ENCODE measurements around the gene SLU7. TPM values are rescaled to one million over a fixed set of nuclear protein-coding genes. Genes with fewer than 3 reads are reported as not detected.

SLU7 gene
- total and polyA plus RNA-seq, 2 donors (not counting 3 experiments of a cell fraction or from before 2014, with no cell fraction given), result 10.2 to 48.2 TPM

DNA sequence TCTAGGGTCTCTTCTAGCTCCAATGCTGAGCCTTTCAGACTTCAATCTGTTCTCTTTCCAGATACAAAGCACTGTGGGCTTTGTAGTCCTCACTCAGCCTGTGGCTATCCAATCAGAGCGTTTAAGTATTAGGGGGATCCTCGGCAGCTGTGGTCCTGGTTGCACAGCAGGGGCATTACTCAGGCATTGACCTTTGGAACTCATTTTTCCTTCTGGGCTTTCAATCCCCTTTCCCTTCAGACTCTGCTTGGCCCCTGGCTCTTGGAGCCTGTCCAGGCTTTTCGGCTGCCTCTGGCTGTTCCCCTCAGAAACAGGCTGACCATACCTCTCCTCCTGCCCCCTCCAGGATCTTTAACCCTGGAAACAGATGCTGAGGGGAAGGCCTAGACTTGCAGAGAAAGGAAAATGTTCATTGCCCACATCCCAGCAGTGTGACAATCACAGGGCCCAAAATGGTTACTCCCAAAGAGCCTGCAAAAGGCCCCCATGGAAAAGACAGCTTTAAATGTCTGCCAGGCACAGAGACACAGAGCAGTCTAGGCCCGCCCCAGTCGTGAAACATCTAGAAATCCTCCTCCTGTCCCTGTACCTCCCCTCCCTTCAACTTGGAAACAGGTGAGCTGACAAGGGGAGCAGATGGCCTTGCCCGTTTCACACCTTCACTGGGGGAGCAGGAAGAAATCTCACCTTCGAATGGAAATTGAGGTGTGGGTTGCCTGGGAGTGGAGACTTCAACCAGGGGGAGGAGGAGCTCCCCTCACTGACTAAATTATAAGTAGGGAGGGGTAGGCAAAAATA lies 62.1 kb downstream of the SLU7 start:
- Histone ChIP-seq H3K9ac (replicated peaks; ENCODE audit: extremely low read depth, insufficient read depth, low read length) (no peak overlapping the region), H3K27ac (ENCODE audit: insufficient read depth, low read depth, low read length) (no peak overlapping the region), H3K9me1 (replicated peaks; ENCODE audit: control insufficient read depth, extremely low read depth, insufficient read depth, low read length) (no peaks in the 10 kb centered on the region), H3K4me2 (ENCODE audit: insufficient read depth, low read length) (no peak overlapping the region), H3K36me3 (ENCODE audit: control insufficient read depth in 2 of 2, extremely low read depth in 1 of 2, insufficient read depth in 2 of 2, low read length in 2 of 2) (no peaks in the 10 kb centered on the region), H3K79me2 (ENCODE audit: control insufficient read depth, insufficient read depth, low read length) (no peaks in the 10 kb centered on the region), H3K4me3 (replicated peaks in 1 of 3; ENCODE audit: insufficient read depth in 1 of 3, low read depth in 1 of 3, low read length in 3 of 3) (no peak overlapping the region), H3K27me3 (ENCODE audit: control insufficient read depth in 2 of 2, insufficient read depth in 2 of 2, low read length in 2 of 2) (peaks cover 0 to 9% of the 10 kb centered on the region in 2 experiments), H3K4me1 (ENCODE audit: control insufficient read depth, extremely low read depth, insufficient read depth, low read length) (no peaks in the 10 kb centered on the region), H2AFZ (ENCODE audit: low read depth, low read length) (no peak overlapping the region), H3K9me3 (replicated peaks; ENCODE audit: control insufficient read depth, insufficient read depth, low read length) (no peaks in the 10 kb centered on the region), H4K20me1 (replicated peaks; ENCODE audit: control insufficient read depth, extremely low read depth, insufficient read depth, low read length) (no peaks in the 10 kb centered on the region)
- TF ChIP-seq, protein P1, sequence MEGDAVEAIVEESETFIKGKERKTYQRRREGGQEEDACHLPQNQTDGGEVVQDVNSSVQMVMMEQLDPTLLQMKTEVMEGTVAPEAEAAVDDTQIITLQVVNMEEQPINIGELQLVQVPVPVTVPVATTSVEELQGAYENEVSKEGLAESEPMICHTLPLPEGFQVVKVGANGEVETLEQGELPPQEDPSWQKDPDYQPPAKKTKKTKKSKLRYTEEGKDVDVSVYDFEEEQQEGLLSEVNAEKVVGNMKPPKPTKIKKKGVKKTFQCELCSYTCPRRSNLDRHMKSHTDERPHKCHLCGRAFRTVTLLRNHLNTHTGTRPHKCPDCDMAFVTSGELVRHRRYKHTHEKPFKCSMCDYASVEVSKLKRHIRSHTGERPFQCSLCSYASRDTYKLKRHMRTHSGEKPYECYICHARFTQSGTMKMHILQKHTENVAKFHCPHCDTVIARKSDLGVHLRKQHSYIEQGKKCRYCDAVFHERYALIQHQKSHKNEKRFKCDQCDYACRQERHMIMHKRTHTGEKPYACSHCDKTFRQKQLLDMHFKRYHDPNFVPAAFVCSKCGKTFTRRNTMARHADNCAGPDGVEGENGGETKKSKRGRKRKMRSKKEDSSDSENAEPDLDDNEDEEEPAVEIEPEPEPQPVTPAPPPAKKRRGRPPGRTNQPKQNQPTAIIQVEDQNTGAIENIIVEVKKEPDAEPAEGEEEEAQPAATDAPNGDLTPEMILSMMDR (IDR thresholded peaks at IDR 0.05; ENCODE audit: extremely low read depth in 1 of 2, insufficient read depth in 1 of 2, low read depth in 1 of 2, low read length in 2 of 2), result no peak
- TF ChIP-seq EZH2 (IDR thresholded peaks at IDR 0.05; ENCODE audit: borderline replicate concordance, low read depth, low read length, severe bottlenecking) (no peak), FOS (IDR thresholded peaks at IDR 0.05; ENCODE audit: borderline replicate concordance, insufficient read depth, low read length) (no peak), MYC (IDR thresholded peaks at IDR 0.05; ENCODE audit: low read depth, low read length) (no peak), GATA2 (IDR thresholded peaks at IDR 0.05; ENCODE audit: insufficient read depth, insufficient read length, low read depth, low read length) (no peak), JUN (IDR thresholded peaks at IDR 0.05; ENCODE audit: borderline replicate concordance, insufficient read depth, insufficient read length, low read depth) (no peak), POLR2A (IDR thresholded peaks at IDR 0.05; ENCODE audit: low read depth, low read length) (no peak), MAX (IDR thresholded peaks at IDR 0.05; ENCODE audit: insufficient read depth, insufficient read length) (no peak), POLR2AphosphoS5 (IDR thresholded peaks at IDR 0.05; ENCODE audit: insufficient read depth, low read depth, low read length) (no peak)
- no peak for DNase-seq (ENCODE audit: low read depth, low spot score)
- ChIA-PET POLR2A (no interaction called here), CTCF (interaction anchor here (0.6 to 1.9 kb wide), 4 partner anchors 11 to 335 kb away, joined by 3 to 8 read pairs (median 3); no protein-coding TSS in a partner anchor)
- intact Hi-C loops (cut with micrococcal nuclease), result no loop called here
- BruUV-seq (replicated peaks), result no TSS peak
- dilution Hi-C loops (cut with MboI; ENCODE audit: extremely low pct_ligation_motif_present, low sequenced_read_pairs), result no loop called here
- FAIRE-seq, result no peak
